HG03066 (cell line): ENCODE results near the gene TRPM3.

Source experiments
- ATAC-seq: cut with Tn5 transposase; IDR thresholded peaks from one replicate; pipeline ENCODE4 v1.9.1; 2021; ENCODE audit warnings: low read depth; ENCODE audit not compliant: unreplicated experiment

The TRPM3 gene

GRCh38 chr9:70951749-70952727 lies 169.4 kb downstream of the TRPM3 start:
- ATAC-seq = no peak

GRCh38 chr9:70950270-70950669 lies 171.2 kb downstream of the TRPM3 start:
- no peak for ATAC-seq

GRCh38 chr9:70949239-70949638 lies 172.2 kb downstream of the TRPM3 start:
- ATAC-seq = no peak

GRCh38 chr9:70948744-70949143 lies 172.7 kb downstream of the TRPM3 start:
- no peak for ATAC-seq

- no peak for ATAC-seq
These were observed 173.9 kb downstream of the TRPM3 start for GRCh38 chr9:70947511-70947910.

GRCh38 chr9:70947086-70947485 lies 174.3 kb downstream of the TRPM3 start:
- ATAC-seq = no peak

- ATAC-seq = no peak
These were observed 176.1 kb downstream of the TRPM3 start for GRCh38 chr9:70945301-70945700.

GRCh38 chr9:70941191-70941590 lies 180.2 kb downstream of the TRPM3 start:
- no peak for ATAC-seq

- no peak for ATAC-seq
These were observed 180.8 kb downstream of the TRPM3 start for GRCh38 chr9:70940605-70941004.

GRCh38 chr9:70936536-70936935 lies 184.9 kb downstream of the TRPM3 start:
- no peak for ATAC-seq

- no peak for ATAC-seq
These were observed 185.6 kb downstream of the TRPM3 start for GRCh38 chr9:70935856-70936255.

- ATAC-seq = no peak
These were observed 186.8 kb downstream of the TRPM3 start for GRCh38 chr9:70934642-70935041.

- no peak for ATAC-seq
These were observed 188.1 kb downstream of the TRPM3 start for GRCh38 chr9:70933321-70933720.

GRCh38 chr9:70932097-70932496 lies 189.3 kb downstream of the TRPM3 start:
- ATAC-seq = no peak

GRCh38 chr9:70927530-70927929 lies 193.9 kb downstream of the TRPM3 start:
- ATAC-seq = no peak

GRCh38 chr9:70924895-70925547 lies 196.4 kb downstream of the TRPM3 start:
- ATAC-seq = peak; percentile 85

GRCh38 chr9:70924380-70924779 lies 197.0 kb downstream of the TRPM3 start:
- no peak for ATAC-seq

- no peak for ATAC-seq
These were observed 197.5 kb downstream of the TRPM3 start for GRCh38 chr9:70923961-70924360.

- no peak for ATAC-seq
These were observed 200.3 kb downstream of the TRPM3 start for GRCh38 chr9:70921136-70921535.

- no peak for ATAC-seq
These were observed 204.1 kb downstream of the TRPM3 start for GRCh38 chr9:70917277-70917676.

- ATAC-seq = no peak
These were observed 209.6 kb downstream of the TRPM3 start for GRCh38 chr9:70911791-70912190.

- ATAC-seq = no peak
These were observed 210.8 kb downstream of the TRPM3 start for GRCh38 chr9:70910598-70910997.
